Trophoblast cell (in vitro differentiated cells and primary cell): ENCODE data around the gene EML2.

ENCODE experiments used
- DNase-seq, 2 donors: peaks; one replicate each; pipeline ENCODE4 v3.0.0-alpha.2; 2016
- H2AFZ ChIP-seq: 2 replicates; pipeline ENCODE4 v1.6.1; 2013; ENCODE audit warnings: low read length, moderate library complexity, mild to moderate bottlenecking; ENCODE audit not compliant: insufficient read depth, poor library complexity
- H2AK5ac ChIP-seq: 2 replicates; pipeline ENCODE4 v1.6.1; 2013; ENCODE audit warnings: mild to moderate bottlenecking, low read length
- H2BK120ac ChIP-seq: 2 replicates; pipeline ENCODE4 v1.6.1; 2013; ENCODE audit warnings: low read length, mild to moderate bottlenecking, moderate library complexity; ENCODE audit not compliant: insufficient read depth, poor library complexity
- H2BK12ac ChIP-seq: 2 replicates; pipeline ENCODE4 v1.6.1; 2013; ENCODE audit warnings: mild to moderate bottlenecking, low read length, moderate library complexity
- H2BK5ac ChIP-seq: 2 replicates; pipeline ENCODE4 v1.6.1; 2013; ENCODE audit warnings: low read length, low read depth, moderate library complexity, mild to moderate bottlenecking; ENCODE audit not compliant: poor library complexity
- H3K14ac ChIP-seq: 2 replicates; pipeline ENCODE4 v1.6.1; 2013; ENCODE audit warnings: mild to moderate bottlenecking, low read length
- H3K18ac ChIP-seq: 2 replicates; pipeline ENCODE4 v1.6.1; 2013; ENCODE audit warnings: mild to moderate bottlenecking, low read length
- H3K23ac ChIP-seq: 2 replicates; pipeline ENCODE4 v1.6.1; 2013; ENCODE audit warnings: low read length
- H3K27ac ChIP-seq: 2 replicates; pipeline ENCODE4 v1.5.1; 2013; ENCODE audit warnings: low read depth, mild to moderate bottlenecking, inconsistent platforms, low read length, moderate library complexity
- H3K27me3 ChIP-seq: 2 replicates; pipeline ENCODE4 v1.6.1; 2013; ENCODE audit warnings: inconsistent platforms, mild to moderate bottlenecking, low read length, moderate library complexity; ENCODE audit not compliant: insufficient read depth
- H3K36me3 ChIP-seq, 2 experiments: 1 replicate in 1 of 2; 2 replicates in 1 of 2; pipeline ENCODE4 v1.6.1; 2013; ENCODE audit warnings: low read length in 2 of 2, mild to moderate bottlenecking in 2 of 2, moderate library complexity in 1 of 2; ENCODE audit not compliant: insufficient read depth in 2 of 2, control insufficient read depth in 1 of 2
- H3K4ac ChIP-seq: 2 replicates; pipeline ENCODE4 v1.6.1; 2013; ENCODE audit warnings: low read depth, mild to moderate bottlenecking, low read length, moderate library complexity
- H3K4me1 ChIP-seq, 2 experiments: 1 replicate in 1 of 2; 2 replicates in 1 of 2; pipeline ENCODE4 v1.6.1; 2013; ENCODE audit warnings: low read length in 2 of 2, mild to moderate bottlenecking in 2 of 2, moderate library complexity in 1 of 2; ENCODE audit not compliant: insufficient read depth in 2 of 2, control insufficient read depth in 1 of 2
- H3K4me2 ChIP-seq: 2 replicates; pipeline ENCODE4 v1.6.1; 2013; ENCODE audit warnings: inconsistent platforms, mild to moderate bottlenecking, low read length, moderate library complexity
- H3K4me3 ChIP-seq: 2 replicates; pipeline ENCODE4 v1.5.1; 2013; ENCODE audit warnings: mild to moderate bottlenecking, low read depth, low read length, inconsistent platforms
- H3K79me1 ChIP-seq: one replicate; pipeline ENCODE4 v1.6.1; 2013; ENCODE audit warnings: low read length
- H3K79me2 ChIP-seq: 2 replicates; pipeline ENCODE4 v1.6.1; 2013; ENCODE audit warnings: low read length, mild to moderate bottlenecking; ENCODE audit not compliant: control insufficient read depth, insufficient read depth, poor library complexity
- H3K9ac ChIP-seq: 2 replicates; pipeline ENCODE4 v1.6.1; 2013; ENCODE audit warnings: mild to moderate bottlenecking, low read length
- H3K9me3 ChIP-seq: 2 replicates; pipeline ENCODE4 v1.6.1; 2013; ENCODE audit warnings: low read depth, mild to moderate bottlenecking, control low read depth, inconsistent platforms, low read length; ENCODE audit not compliant: insufficient read depth
- H4K12ac ChIP-seq: 2 replicates; pipeline ENCODE4 v1.6.1; 2013; ENCODE audit warnings: low read depth, mild to moderate bottlenecking, low read length, moderate library complexity
- H4K8ac ChIP-seq: 2 replicates; pipeline ENCODE4 v1.6.1; 2013; ENCODE audit warnings: low read depth, mild to moderate bottlenecking, low read length, moderate library complexity
- H4K91ac ChIP-seq: one replicate; pipeline ENCODE4 v1.6.1; 2013; ENCODE audit warnings: low read depth, mild to moderate bottlenecking, low read length, moderate library complexity
- WGBS: extraction: QIAGEN DNeasy Blood & Tissue Kit; methylation state at CpG from one replicate; pipeline ENCODE4 v1.1.7; 2013; ENCODE audit warnings: missing lambda C conversion rate; ENCODE audit not compliant: insufficient read length, insufficient coverage; ENCODE audit errors: extremely low coverage; 5-methylcytosine and 5-hydroxymethylcytosine counted together

EML2 gene

DNA sequence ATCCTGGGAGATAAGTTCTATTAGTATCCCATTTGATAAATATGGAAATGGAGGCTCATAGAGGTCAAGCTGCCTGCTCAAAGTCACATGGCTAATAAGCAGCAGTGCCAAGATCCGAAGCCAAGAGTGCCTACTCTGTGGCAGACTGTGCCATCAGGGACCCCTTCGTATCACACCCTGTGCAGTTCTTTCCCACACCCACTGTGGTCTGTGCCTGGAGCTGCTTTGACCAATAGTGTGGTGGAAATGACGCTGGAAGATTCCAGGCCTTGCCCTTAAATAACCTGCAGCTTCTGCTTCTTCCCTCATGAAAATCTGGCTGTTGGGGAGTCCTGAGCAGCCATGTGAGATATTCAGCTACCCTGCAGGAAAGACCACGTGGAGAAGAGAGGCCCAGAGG is 64.7 kb downstream of the EML2 start:
- H3K27ac ChIP-seq = no peak overlapping the region
- no peak overlapping the region for H3K18ac ChIP-seq
- no peak overlapping the region for H4K8ac ChIP-seq
- peaks cover 2% of the 10 kb centered on the region for H3K79me1 ChIP-seq
- no peak overlapping the region for H3K14ac ChIP-seq
- no peak for DNase-seq
- no peak overlapping the region for H3K4me2 ChIP-seq
- H3K27me3 ChIP-seq = no peaks in the 10 kb centered on the region
- peaks cover 2% of the 10 kb centered on the region for H3K79me2 ChIP-seq
- H3K9me3 ChIP-seq = peaks cover 2% of the 10 kb centered on the region
- no peak overlapping the region for H2AK5ac ChIP-seq
- H2BK120ac ChIP-seq = no peak overlapping the region
- H2BK5ac ChIP-seq = no peak overlapping the region
- H3K4ac ChIP-seq = peak overlapping the region; percentile 78
- no peak overlapping the region for H2AFZ ChIP-seq
- H3K9ac ChIP-seq = no peak overlapping the region
- H3K36me3 ChIP-seq = no peaks in the 10 kb centered on the region
- peak overlapping the region; percentile 4 for H3K23ac ChIP-seq
- no peak overlapping the region for H2BK12ac ChIP-seq
- H4K91ac ChIP-seq = no peak overlapping the region
- H4K12ac ChIP-seq = no peak overlapping the region
- no CpG with 5 or more reads among the region's 4 CpGs for WGBS
- H3K4me3 ChIP-seq = no peak overlapping the region
- H3K4me1 ChIP-seq = peaks cover 16% of the 10 kb centered on the region in 2 experiments

DNA sequence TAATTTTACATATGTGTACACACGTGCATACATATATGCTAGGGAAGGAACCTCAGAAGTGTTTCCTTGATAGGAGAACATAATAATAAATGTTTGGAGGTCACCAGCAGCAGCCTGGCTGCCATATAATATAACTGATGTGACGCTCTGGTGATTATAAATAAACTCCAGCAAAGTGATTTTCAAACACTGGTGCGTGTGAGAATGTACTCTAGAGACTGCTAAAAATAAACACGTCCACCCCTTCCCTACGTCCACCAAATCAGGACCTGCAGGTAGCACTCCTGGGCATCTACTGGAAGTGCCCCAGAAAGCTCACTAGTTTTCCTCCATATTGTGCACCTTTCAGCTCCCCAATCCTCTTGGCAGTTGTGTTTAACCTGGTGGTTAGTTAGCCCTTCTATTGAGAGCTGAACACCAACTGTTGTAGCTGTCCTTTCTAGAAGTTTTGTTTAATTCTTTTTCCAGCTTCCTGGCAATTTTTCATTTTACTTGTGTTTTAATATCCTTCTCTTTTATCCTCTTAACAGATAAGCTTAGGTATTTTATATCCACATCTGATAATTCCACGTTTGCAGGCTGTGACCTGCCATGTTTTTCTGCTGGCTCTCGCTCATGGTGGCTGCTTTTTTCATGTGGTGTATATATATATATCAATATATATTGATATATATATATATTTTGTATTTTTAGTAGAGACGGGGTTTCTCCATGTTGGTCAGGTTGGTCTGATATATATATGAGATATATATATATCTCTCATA is 67.6 kb downstream of the EML2 start:
- H3K4me1 ChIP-seq = peaks cover 4% of the 10 kb centered on the region in 2 experiments
- no peak overlapping the region for H3K18ac ChIP-seq
- H3K79me2 ChIP-seq = peaks cover 2% of the 10 kb centered on the region
- H3K4me2 ChIP-seq = no peak overlapping the region
- H3K9me3 ChIP-seq = no peaks in the 10 kb centered on the region
- no peak overlapping the region for H3K23ac ChIP-seq
- no CpG with 5 or more reads among the region's 8 CpGs for WGBS
- H3K14ac ChIP-seq = no peak overlapping the region
- peaks cover 2% of the 10 kb centered on the region for H3K79me1 ChIP-seq
- no peak overlapping the region for H3K4me3 ChIP-seq
- H4K8ac ChIP-seq = no peak overlapping the region
- no peaks in the 10 kb centered on the region for H3K36me3 ChIP-seq
- no peak overlapping the region for H2BK5ac ChIP-seq
- no peak overlapping the region for H3K9ac ChIP-seq
- H3K27me3 ChIP-seq = no peaks in the 10 kb centered on the region
- no peak overlapping the region for H4K12ac ChIP-seq
- H2AK5ac ChIP-seq = no peak overlapping the region
- no peak overlapping the region for H4K91ac ChIP-seq
- H2BK120ac ChIP-seq = no peak overlapping the region
- no peak for DNase-seq
- H3K27ac ChIP-seq = no peak overlapping the region
- no peak overlapping the region for H2AFZ ChIP-seq
- H3K4ac ChIP-seq = no peak overlapping the region
- no peak overlapping the region for H2BK12ac ChIP-seq

DNA sequence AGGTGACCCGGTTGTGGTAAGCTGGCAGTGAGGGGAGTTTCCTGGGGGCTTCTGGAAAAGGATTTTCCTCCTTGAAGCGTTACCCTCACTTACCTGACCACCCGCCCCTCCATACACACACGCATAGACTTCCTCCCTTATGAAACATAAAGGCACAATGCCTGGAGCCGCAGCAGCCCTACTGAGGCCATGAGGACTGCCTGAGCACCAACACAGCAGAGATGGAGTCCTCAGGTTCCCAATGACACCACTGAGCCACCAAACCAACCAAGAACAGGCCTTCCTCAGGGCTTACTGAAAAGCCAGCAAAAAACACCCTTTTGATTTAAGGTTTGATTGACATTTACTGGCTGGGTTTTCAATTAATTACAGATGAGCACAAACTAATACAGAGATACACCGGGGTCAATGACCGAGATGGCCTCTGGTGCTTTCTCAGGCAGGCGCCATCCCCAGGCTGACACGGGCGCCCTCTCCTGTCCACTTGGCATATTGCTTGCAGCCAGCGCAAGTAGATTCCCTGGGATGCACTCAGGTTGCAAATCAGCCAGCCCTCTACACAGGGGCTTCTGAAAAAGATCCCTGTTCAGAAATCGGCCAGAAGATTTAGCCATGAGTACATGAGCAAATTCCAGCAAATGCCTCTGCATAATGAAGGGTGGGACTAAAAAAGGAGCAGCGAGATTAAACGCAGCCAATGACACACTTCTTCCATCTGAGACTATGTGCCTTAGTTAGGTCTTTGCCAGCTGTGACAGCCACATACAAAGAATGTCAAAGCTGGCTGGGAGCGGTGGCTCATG is 69.4 kb downstream of the EML2 start:
- Histone ChIP-seq H3K4me2 (no peak overlapping the region), H3K79me2 (peaks cover 2% of the 10 kb centered on the region), H3K4ac (no peak overlapping the region), H2BK5ac (no peak overlapping the region), H2BK12ac (no peak overlapping the region), H3K36me3 (no peaks in the 10 kb centered on the region), H3K27ac (no peak overlapping the region), H3K9ac (no peak overlapping the region), H3K79me1 (no peaks in the 10 kb centered on the region), H3K9me3 (no peaks in the 10 kb centered on the region), H3K4me1 (no peaks in the 10 kb centered on the region), H4K8ac (no peak overlapping the region), H3K4me3 (no peak overlapping the region), H3K14ac (no peak overlapping the region), H4K12ac (no peak overlapping the region), H4K91ac (no peak overlapping the region), H2BK120ac (no peak overlapping the region), H2AFZ (no peak overlapping the region), H3K27me3 (no peaks in the 10 kb centered on the region), H3K23ac (no peak overlapping the region), H3K18ac (no peak overlapping the region), H2AK5ac (no peak overlapping the region)
- no CpG with 5 or more reads among the region's 15 CpGs for WGBS
- DNase-seq = peak; percentile 50 to 82

DNA sequence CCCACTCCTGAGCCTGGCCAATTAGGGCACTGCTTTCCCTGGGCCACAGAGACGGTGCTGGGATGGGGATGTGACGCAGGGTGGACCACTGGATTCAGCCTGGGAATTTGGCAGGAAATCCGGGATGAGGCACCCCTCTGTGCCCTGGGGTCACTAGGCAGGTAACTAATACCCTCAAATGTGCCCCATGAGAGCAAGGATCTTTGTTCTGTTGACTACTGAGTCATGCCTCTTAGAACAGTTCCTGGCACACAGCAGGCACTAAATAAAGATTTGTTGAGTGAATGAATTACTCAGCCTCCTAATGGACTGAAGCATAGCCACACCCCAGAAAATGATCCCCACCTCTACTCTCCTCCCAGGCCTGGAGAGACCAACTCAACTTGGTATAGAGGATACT is 70.5 kb downstream of the EML2 start:
- no peak overlapping the region for H2AFZ ChIP-seq
- H3K23ac ChIP-seq = no peak overlapping the region
- no peak overlapping the region for H2BK120ac ChIP-seq
- no peak for DNase-seq
- H3K4me2 ChIP-seq = no peak overlapping the region
- H3K4me1 ChIP-seq = peaks cover 0 to 2% of the 10 kb centered on the region in 2 experiments
- H3K9me3 ChIP-seq = no peaks in the 10 kb centered on the region
- H4K91ac ChIP-seq = no peak overlapping the region
- H4K12ac ChIP-seq = no peak overlapping the region
- H3K27me3 ChIP-seq = no peaks in the 10 kb centered on the region
- no peak overlapping the region for H3K9ac ChIP-seq
- H4K8ac ChIP-seq = no peak overlapping the region
- H3K14ac ChIP-seq = no peak overlapping the region
- H3K27ac ChIP-seq = no peak overlapping the region
- H3K79me2 ChIP-seq = no peaks in the 10 kb centered on the region
- no CpG with 5 or more reads among the region's 3 CpGs for WGBS
- H3K4me3 ChIP-seq = peak overlapping the region; percentile 56
- no peaks in the 10 kb centered on the region for H3K36me3 ChIP-seq
- no peaks in the 10 kb centered on the region for H3K79me1 ChIP-seq
- H3K4ac ChIP-seq = no peak overlapping the region
- H2BK5ac ChIP-seq = no peak overlapping the region
- no peak overlapping the region for H3K18ac ChIP-seq
- no peak overlapping the region for H2BK12ac ChIP-seq
- H2AK5ac ChIP-seq = no peak overlapping the region
